ENCODE results near the gene RUNX1.

RUNX1 gene

GRCh38 chr21:34991366-34991957 lies 57.6 kb downstream of the RUNX1 start:
- DNase-seq (ENCODE audit: low spot score): no peak

- no peak for DNase-seq (ENCODE audit: low spot score)
Measured at GRCh38 chr21:34990842-34991241, 58.3 kb downstream of the RUNX1 start.

- no peak for DNase-seq (ENCODE audit: low spot score)
Measured at GRCh38 chr21:34989337-34990151, 59.6 kb downstream of the RUNX1 start.

GRCh38 chr21:34988625-34989024 lies 60.5 kb downstream of the RUNX1 start:
- no peak for DNase-seq (ENCODE audit: low spot score)

GRCh38 chr21:34988139-34988538 lies 61.0 kb downstream of the RUNX1 start:
- no peak for DNase-seq (ENCODE audit: low spot score)

GRCh38 chr21:34987501-34988072 lies 61.5 kb downstream of the RUNX1 start:
- no peak for DNase-seq (ENCODE audit: low spot score)

- no peak for DNase-seq (ENCODE audit: low spot score)
Measured at GRCh38 chr21:34986561-34987500, 62.3 kb downstream of the RUNX1 start.

- no peak for DNase-seq (ENCODE audit: low spot score)
Measured at GRCh38 chr21:34984356-34985058, 64.6 kb downstream of the RUNX1 start.

- no peak for DNase-seq (ENCODE audit: low spot score)
Measured at GRCh38 chr21:34983680-34984086, 65.4 kb downstream of the RUNX1 start.

GRCh38 chr21:34981791-34982190 lies 67.3 kb downstream of the RUNX1 start:
- DNase-seq (ENCODE audit: low spot score): no peak

GRCh38 chr21:34980423-34981115 lies 68.5 kb downstream of the RUNX1 start:
- DNase-seq (ENCODE audit: low spot score): no peak

- DNase-seq (ENCODE audit: low spot score): no peak
Measured at GRCh38 chr21:34979383-34979782, 69.7 kb downstream of the RUNX1 start.

GRCh38 chr21:34977333-34977732 lies 71.8 kb downstream of the RUNX1 start:
- no peak for DNase-seq (ENCODE audit: low spot score)

- no peak for DNase-seq (ENCODE audit: low spot score)
Measured at GRCh38 chr21:34974162-34974981, 74.7 kb downstream of the RUNX1 start.

- DNase-seq (ENCODE audit: low spot score): no peak
Measured at GRCh38 chr21:34973685-34974084, 75.4 kb downstream of the RUNX1 start.

GRCh38 chr21:34971656-34972055 lies 77.4 kb downstream of the RUNX1 start:
- DNase-seq (ENCODE audit: low spot score): no peak

- no peak for DNase-seq (ENCODE audit: low spot score)
Measured at GRCh38 chr21:34970566-34970965, 78.5 kb downstream of the RUNX1 start.

- DNase-seq (ENCODE audit: low spot score): no peak
Measured at GRCh38 chr21:34970167-34970500, 79.0 kb downstream of the RUNX1 start.

GRCh38 chr21:34969423-34970166 lies 79.5 kb downstream of the RUNX1 start:
- DNase-seq (ENCODE audit: low spot score): no peak
